A549 (cell line): ENCODE measurements around the gene KSR2.

Experiments used
- BHLHE40 ChIP-seq: IDR thresholded peaks from 2 replicates; pipeline ENCODE4 v1.6.1; 2012; ENCODE audit warnings: low read depth, low read length, inconsistent platforms
- MAZ ChIP-seq: fragments of 150-350 bp; IDR thresholded peaks from 2 replicates; pipeline ENCODE4 v1.6.1; 2014; ENCODE audit warnings: antibody characterized with exemption, low read depth, low read length, borderline replicate concordance
- RCOR1 ChIP-seq: fragments of 150-350 bp; IDR thresholded peaks from 2 replicates; pipeline ENCODE4 v1.6.1; 2014; ENCODE audit warnings: antibody characterized with exemption, low read length, low read depth
- TF ChIP-seq, protein P1 (sequence below): IDR thresholded peaks from 2 replicates; pipeline ENCODE4 v1.6.1; 2012

DNA sequence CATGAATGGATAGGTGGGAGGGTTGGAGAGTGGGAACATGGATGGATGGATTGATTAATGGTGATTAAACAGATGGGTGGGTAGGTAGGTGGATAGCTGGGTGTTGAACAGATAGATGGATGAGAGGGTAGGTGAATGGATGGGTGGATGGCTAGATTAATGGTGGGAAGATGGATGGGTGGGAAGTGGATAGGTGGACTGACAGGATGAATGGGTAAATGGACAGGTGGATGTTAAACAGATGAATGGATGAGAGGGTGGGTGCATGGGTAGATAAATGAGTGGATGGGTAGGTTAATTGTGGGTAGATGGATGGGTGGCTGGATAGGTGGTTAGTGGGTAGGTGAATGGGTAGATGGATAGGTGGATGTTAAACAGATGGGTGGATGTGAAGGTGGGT, 460.3 kb downstream of the KSR2 start:
- TF ChIP-seq, protein P1, sequence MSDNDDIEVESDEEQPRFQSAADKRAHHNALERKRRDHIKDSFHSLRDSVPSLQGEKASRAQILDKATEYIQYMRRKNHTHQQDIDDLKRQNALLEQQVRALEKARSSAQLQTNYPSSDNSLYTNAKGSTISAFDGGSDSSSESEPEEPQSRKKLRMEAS: no peak
- TF ChIP-seq BHLHE40: no peak
- TF ChIP-seq RCOR1: no peak
- TF ChIP-seq MAZ: no peak
